ENCODE measurements around the gene GOLGA6B.
"Not testable (repeated sequence)": the region's sequence is repeated elsewhere in the genome, so short reads cannot be mapped to it uniquely, and the experiment has no call there.

DNA sequence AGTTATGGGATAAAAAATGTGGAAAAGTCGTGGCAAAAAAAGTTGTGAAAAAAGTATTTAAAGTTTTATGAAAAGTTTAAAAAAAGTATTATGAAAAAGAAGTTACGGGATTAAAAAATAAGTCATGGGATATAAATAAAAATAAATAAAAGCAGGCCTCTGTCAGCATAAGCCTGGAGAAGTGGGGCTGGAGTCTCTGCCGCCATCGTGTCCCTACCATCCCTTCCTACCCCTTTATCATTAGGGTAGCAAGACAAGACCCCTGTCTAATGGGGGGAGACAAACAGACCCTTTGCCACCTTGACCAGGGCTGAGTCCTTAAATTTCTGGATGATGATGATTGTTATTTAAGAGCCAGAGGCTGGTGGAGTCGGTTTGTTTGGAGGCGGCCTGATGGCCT, 15.3 kb downstream of the GOLGA6B start:
- TF ChIP-seq, protein P1, sequence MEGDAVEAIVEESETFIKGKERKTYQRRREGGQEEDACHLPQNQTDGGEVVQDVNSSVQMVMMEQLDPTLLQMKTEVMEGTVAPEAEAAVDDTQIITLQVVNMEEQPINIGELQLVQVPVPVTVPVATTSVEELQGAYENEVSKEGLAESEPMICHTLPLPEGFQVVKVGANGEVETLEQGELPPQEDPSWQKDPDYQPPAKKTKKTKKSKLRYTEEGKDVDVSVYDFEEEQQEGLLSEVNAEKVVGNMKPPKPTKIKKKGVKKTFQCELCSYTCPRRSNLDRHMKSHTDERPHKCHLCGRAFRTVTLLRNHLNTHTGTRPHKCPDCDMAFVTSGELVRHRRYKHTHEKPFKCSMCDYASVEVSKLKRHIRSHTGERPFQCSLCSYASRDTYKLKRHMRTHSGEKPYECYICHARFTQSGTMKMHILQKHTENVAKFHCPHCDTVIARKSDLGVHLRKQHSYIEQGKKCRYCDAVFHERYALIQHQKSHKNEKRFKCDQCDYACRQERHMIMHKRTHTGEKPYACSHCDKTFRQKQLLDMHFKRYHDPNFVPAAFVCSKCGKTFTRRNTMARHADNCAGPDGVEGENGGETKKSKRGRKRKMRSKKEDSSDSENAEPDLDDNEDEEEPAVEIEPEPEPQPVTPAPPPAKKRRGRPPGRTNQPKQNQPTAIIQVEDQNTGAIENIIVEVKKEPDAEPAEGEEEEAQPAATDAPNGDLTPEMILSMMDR (IDR thresholded peaks at IDR 0.05; ENCODE audit: low read depth, low read length, poor library complexity, severe bottlenecking) = not testable (repeated sequence)
- not testable (repeated sequence) for TF ChIP-seq EZH2phosphoT487 (IDR thresholded peaks at IDR 0.05; ENCODE audit: borderline replicate concordance, low read length)
